GM23338 (cell line): ENCODE results near the gene WDR5B. TPM values are rescaled to one million over a fixed set of nuclear protein-coding genes. Genes with fewer than 3 reads are reported as not detected.

Experiments
- ATAC-seq: fragments of 200-7000 bp; cut with Tn5 transposase; 3 replicates; pipeline ENCODE4 v1.9.1; 2020
- DNase-seq: peaks from one replicate; pipeline ENCODE4 v3.0.0-alpha.2; 2015; ENCODE audit warnings: low spot score
- H2AFZ ChIP-seq: fragments of 200-600 bp; sonication (generic); 2 replicates; pipeline ENCODE4 v1.8.0; 2016; ENCODE audit warnings: antibody characterized with exemption, mild to moderate bottlenecking, moderate library complexity
- H3F3A ChIP-seq: fragments of 200-600 bp; sonication (generic); replicated peaks from 2 replicates; pipeline ENCODE4 v1.8.0; 2017; ENCODE audit warnings: antibody characterized with exemption, mixed run types, low read depth
- H3K27ac ChIP-seq: fragments of 200-600 bp; sonication (generic); 2 replicates; pipeline ENCODE4 v1.6.1; 2016; ENCODE audit warnings: low read depth
- H3K27me3 ChIP-seq: fragments of 200-600 bp; sonication (generic); 2 replicates; pipeline ENCODE4 v1.8.0; 2016; ENCODE audit warnings: mild to moderate bottlenecking, mixed run types, moderate library complexity; ENCODE audit not compliant: insufficient read depth
- H3K36me3 ChIP-seq: fragments of 200-600 bp; sonication (generic); 2 replicates; pipeline ENCODE4 v1.8.0; 2016; ENCODE audit warnings: mild to moderate bottlenecking; ENCODE audit not compliant: insufficient read depth
- H3K4me1 ChIP-seq: fragments of 200-600 bp; sonication (generic); 2 replicates; pipeline ENCODE4 v1.8.0; 2016; ENCODE audit warnings: mild to moderate bottlenecking, moderate library complexity; ENCODE audit not compliant: insufficient read depth
- H3K4me2 ChIP-seq: fragments of 200-600 bp; sonication (generic); 2 replicates; pipeline ENCODE4 v1.7.1; 2017; ENCODE audit warnings: mixed run types
- H3K4me3 ChIP-seq: fragments of 200-600 bp; sonication (generic); 2 replicates; pipeline ENCODE4 v1.6.1; 2016; ENCODE audit warnings: mixed run types
- H3K79me2 ChIP-seq: fragments of 200-600 bp; sonication (generic); replicated peaks from 2 replicates; pipeline ENCODE4 v1.8.0; 2017; ENCODE audit warnings: mild to moderate bottlenecking; ENCODE audit not compliant: insufficient read depth
- H3K9me2 ChIP-seq: fragments of 200-600 bp; sonication (generic); 2 replicates; pipeline ENCODE4 v1.8.0; 2017; ENCODE audit not compliant: insufficient read depth
- H4K20me1 ChIP-seq: fragments of 200-600 bp; sonication (generic); replicated peaks from 2 replicates; pipeline ENCODE4 v1.8.0; 2017; ENCODE audit warnings: mild to moderate bottlenecking; ENCODE audit not compliant: insufficient read depth
- H3K27ac Mint-ChIP-seq: 2 replicates; pipeline ENCODE4 v1.8.0; 2020; ENCODE audit warnings: inconsistent platforms, mild to moderate bottlenecking, moderate library complexity, mixed read lengths
- H3K27me3 Mint-ChIP-seq: 3 replicates; pipeline ENCODE4 v1.8.0; 2022; ENCODE audit warnings: low read depth, mild to moderate bottlenecking, moderate library complexity, mixed read lengths, inconsistent platforms; ENCODE audit not compliant: insufficient read depth, poor library complexity
- H3K36me3 Mint-ChIP-seq: 3 replicates; pipeline ENCODE4 v1.8.0; 2021; ENCODE audit warnings: low read depth, mild to moderate bottlenecking, inconsistent platforms, moderate library complexity, mixed read lengths
- H3K4me1 Mint-ChIP-seq: 3 replicates; pipeline ENCODE4 v1.8.0; 2020; ENCODE audit warnings: mild to moderate bottlenecking, inconsistent platforms, mixed read lengths
- H3K4me3 Mint-ChIP-seq: 3 replicates; pipeline ENCODE4 v1.8.0; 2021; ENCODE audit warnings: moderate library complexity, mild to moderate bottlenecking, inconsistent platforms, mixed read lengths
- H3K9me3 Mint-ChIP-seq: 3 replicates; pipeline ENCODE4 v1.8.0; 2020; ENCODE audit warnings: moderate library complexity, mild to moderate bottlenecking, inconsistent platforms, mixed read lengths
- CREB1 ChIP-seq: fragments of 250-450 bp; sonication (Bioruptor Pico); IDR thresholded peaks from 2 replicates; pipeline ENCODE4 v1.5.0; 2020; ENCODE audit warnings: low read depth, mild to moderate bottlenecking, moderate library complexity
- EZH2 ChIP-seq: fragments of 200-600 bp; sonication (generic); IDR thresholded peaks from one replicate; pipeline ENCODE4 v1.8.0; 2017; ENCODE audit warnings: antibody characterized with exemption, mild to moderate bottlenecking, low read depth; ENCODE audit not compliant: unreplicated experiment
- JUNB ChIP-seq: IDR thresholded peaks from one replicate; pipeline ENCODE4 v1.6.1; 2016; ENCODE audit warnings: antibody characterized with exemption; ENCODE audit not compliant: unreplicated experiment
- POLR2AphosphoS5 ChIP-seq: IDR thresholded peaks from 2 replicates; pipeline ENCODE4 v1.6.1; 2016; ENCODE audit warnings: antibody characterized with exemption, low read depth
- STAT1 ChIP-seq: IDR thresholded peaks from one replicate; pipeline ENCODE4 v1.6.1; 2016; ENCODE audit warnings: antibody characterized with exemption; ENCODE audit not compliant: unreplicated experiment
- polyA plus RNA-seq: library from polyadenylated mRNA; unstranded; fragments of >200 nt; fragmentation: Nextera tagmentation; extraction: Ambion mirVana; gene quantifications from 2 replicates; pipeline ENCODE4 v1.2.1, GENCODE V29; 2016
- total RNA-seq: library from RNA; depleted of rRNA; stranded (reverse); fragments of >200 nt; shearing (Covaris generic); gene quantifications from 2 replicates; pipeline ENCODE4 v1.2.3, GENCODE V29; 2014
- TF ChIP-seq, protein P1 (sequence below): IDR thresholded peaks from one replicate; pipeline ENCODE4 v1.6.1; 2018; ENCODE audit warnings: antibody characterized with exemption; ENCODE audit not compliant: unreplicated experiment
- TF ChIP-seq, protein P2 (sequence below): fragments of 250-450 bp; sonication (Bioruptor Pico); IDR thresholded peaks from 2 replicates; pipeline ENCODE4 v1.5.0; 2020; ENCODE audit warnings: mild to moderate bottlenecking, moderate library complexity

WDR5B gene
- total and polyA plus RNA-seq, 2 experiments from 2014 or later = 0.81 to 2.7 TPM

DNA sequence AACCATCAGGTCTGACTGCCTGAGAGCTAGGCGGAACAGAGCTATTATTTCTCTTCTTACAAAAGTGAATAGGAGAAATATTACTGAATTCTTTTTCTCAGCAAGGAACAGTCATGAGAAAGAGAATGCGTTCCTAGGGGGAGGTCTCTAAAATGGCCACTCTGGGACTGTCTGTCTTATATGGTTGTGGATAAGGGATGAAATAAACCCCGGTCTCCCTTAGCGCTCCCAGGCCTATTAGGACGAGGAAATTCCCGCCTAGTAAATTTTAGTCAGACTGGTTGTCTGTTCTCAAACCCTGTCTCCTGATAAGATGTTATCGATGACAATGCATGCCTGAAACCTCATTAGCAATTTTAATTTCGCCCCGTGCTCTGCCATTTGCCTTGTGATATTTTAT is 20.1 kb upstream of the WDR5B start (continued):
- TF ChIP-seq, protein P1, sequence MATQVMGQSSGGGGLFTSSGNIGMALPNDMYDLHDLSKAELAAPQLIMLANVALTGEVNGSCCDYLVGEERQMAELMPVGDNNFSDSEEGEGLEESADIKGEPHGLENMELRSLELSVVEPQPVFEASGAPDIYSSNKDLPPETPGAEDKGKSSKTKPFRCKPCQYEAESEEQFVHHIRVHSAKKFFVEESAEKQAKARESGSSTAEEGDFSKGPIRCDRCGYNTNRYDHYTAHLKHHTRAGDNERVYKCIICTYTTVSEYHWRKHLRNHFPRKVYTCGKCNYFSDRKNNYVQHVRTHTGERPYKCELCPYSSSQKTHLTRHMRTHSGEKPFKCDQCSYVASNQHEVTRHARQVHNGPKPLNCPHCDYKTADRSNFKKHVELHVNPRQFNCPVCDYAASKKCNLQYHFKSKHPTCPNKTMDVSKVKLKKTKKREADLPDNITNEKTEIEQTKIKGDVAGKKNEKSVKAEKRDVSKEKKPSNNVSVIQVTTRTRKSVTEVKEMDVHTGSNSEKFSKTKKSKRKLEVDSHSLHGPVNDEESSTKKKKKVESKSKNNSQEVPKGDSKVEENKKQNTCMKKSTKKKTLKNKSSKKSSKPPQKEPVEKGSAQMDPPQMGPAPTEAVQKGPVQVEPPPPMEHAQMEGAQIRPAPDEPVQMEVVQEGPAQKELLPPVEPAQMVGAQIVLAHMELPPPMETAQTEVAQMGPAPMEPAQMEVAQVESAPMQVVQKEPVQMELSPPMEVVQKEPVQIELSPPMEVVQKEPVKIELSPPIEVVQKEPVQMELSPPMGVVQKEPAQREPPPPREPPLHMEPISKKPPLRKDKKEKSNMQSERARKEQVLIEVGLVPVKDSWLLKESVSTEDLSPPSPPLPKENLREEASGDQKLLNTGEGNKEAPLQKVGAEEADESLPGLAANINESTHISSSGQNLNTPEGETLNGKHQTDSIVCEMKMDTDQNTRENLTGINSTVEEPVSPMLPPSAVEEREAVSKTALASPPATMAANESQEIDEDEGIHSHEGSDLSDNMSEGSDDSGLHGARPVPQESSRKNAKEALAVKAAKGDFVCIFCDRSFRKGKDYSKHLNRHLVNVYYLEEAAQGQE = no peak
- TF ChIP-seq EZH2 = no peak
- TF ChIP-seq, protein P2, sequence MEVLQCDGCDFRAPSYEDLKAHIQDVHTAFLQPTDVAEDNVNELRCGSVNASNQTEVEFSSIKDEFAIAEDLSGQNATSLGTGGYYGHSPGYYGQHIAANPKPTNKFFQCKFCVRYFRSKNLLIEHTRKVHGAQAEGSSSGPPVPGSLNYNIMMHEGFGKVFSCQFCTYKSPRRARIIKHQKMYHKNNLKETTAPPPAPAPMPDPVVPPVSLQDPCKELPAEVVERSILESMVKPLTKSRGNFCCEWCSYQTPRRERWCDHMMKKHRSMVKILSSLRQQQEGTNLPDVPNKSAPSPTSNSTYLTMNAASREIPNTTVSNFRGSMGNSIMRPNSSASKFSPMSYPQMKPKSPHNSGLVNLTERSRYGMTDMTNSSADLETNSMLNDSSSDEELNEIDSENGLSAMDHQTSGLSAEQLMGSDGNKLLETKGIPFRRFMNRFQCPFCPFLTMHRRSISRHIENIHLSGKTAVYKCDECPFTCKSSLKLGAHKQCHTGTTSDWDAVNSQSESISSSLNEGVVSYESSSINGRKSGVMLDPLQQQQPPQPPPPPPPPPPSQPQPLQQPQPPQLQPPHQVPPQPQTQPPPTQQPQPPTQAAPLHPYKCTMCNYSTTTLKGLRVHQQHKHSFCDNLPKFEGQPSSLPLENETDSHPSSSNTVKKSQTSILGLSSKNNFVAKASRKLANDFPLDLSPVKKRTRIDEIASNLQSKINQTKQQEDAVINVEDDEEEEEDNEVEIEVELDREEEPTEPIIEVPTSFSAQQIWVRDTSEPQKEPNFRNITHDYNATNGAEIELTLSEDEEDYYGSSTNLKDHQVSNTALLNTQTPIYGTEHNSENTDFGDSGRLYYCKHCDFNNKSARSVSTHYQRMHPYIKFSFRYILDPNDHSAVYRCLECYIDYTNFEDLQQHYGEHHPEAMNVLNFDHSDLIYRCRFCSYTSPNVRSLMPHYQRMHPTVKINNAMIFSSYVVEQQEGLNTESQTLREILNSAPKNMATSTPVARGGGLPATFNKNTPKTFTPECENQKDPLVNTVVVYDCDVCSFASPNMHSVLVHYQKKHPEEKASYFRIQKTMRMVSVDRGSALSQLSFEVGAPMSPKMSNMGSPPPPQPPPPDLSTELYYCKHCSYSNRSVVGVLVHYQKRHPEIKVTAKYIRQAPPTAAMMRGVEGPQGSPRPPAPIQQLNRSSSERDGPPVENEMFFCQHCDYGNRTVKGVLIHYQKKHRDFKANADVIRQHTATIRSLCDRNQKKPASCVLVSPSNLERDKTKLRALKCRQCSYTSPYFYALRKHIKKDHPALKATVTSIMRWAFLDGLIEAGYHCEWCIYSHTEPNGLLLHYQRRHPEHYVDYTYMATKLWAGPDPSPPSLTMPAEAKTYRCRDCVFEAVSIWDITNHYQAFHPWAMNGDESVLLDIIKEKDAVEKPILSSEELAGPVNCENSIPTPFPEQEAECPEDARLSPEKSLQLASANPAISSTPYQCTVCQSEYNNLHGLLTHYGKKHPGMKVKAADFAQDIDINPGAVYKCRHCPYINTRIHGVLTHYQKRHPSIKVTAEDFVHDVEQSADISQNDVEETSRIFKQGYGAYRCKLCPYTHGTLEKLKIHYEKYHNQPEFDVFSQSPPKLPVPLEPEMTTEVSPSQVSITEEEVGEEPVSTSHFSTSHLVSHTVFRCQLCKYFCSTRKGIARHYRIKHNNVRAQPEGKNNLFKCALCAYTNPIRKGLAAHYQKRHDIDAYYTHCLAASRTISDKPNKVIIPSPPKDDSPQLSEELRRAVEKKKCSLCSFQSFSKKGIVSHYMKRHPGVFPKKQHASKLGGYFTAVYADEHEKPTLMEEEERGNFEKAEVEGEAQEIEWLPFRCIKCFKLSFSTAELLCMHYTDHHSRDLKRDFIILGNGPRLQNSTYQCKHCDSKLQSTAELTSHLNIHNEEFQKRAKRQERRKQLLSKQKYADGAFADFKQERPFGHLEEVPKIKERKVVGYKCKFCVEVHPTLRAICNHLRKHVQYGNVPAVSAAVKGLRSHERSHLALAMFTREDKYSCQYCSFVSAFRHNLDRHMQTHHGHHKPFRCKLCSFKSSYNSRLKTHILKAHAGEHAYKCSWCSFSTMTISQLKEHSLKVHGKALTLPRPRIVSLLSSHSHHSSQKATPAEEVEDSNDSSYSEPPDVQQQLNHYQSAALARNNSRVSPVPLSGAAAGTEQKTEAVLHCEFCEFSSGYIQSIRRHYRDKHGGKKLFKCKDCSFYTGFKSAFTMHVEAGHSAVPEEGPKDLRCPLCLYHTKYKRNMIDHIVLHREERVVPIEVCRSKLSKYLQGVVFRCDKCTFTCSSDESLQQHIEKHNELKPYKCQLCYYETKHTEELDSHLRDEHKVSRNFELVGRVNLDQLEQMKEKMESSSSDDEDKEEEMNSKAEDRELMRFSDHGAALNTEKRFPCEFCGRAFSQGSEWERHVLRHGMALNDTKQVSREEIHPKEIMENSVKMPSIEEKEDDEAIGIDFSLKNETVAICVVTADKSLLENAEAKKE (CRISPR knock-in tag) = no peak

DNA sequence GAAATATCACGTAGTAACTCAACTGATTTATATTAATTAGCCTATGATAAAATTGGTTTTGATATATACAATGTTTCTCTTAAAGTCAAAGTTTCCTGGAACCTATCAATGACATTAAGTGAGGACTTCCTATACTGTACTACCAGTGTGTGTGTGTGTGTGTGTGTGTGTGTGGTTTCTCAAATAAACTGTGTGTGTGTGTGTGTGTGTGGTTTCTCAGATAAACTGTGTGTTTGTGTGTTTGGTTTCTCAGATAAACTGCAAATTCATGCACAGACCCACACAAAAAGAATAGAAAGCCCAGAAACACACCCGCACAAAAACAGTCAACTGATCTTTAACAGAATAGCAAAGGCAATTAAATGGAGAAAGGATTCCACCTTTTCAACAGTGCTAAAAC is 14.5 kb upstream of the WDR5B start:
- H2AFZ ChIP-seq = no peak overlapping the region
- no peaks in the 10 kb centered on the region for H3K4me1 ChIP-seq
- Mint-ChIP-seq H3K36me3 (peaks cover 50% of the 10 kb centered on the region), H3K27ac (peak overlapping the region; percentile 22; the same call in 1 of the 2 replicates), H3K9me3 (no peaks in the 10 kb centered on the region), H3K4me1 (no peaks in the 10 kb centered on the region), H3K4me3 (no peak overlapping the region), H3K27me3 (peaks cover 2% of the 10 kb centered on the region)
- no peak overlapping the region for H3K4me2 ChIP-seq
- H3K36me3 ChIP-seq = peaks cover 26% of the 10 kb centered on the region; the same call in 1 of the 2 replicates
- H3K27me3 ChIP-seq = no peaks in the 10 kb centered on the region
- peaks cover 4% of the 10 kb centered on the region; the same call in 1 of the 2 replicates for H4K20me1 ChIP-seq
- no peaks in the 10 kb centered on the region for H3K79me2 ChIP-seq
- no peak for TF ChIP-seq JUNB
- no peak for TF ChIP-seq POLR2AphosphoS5
- no peak for TF ChIP-seq STAT1
- no peak for TF ChIP-seq CREB1
- ATAC-seq (no peak), DNase-seq (no peak)
- H3K27ac ChIP-seq = no peak overlapping the region
- H3F3A ChIP-seq = 0 out of 2 replicates have a peak, but pooled peaks cover 3% of the 10 kb centered on the region
- H3K4me3 ChIP-seq = no peak overlapping the region
- no peaks in the 10 kb centered on the region for H3K9me2 ChIP-seq
